ENCODE measurements around the gene CLEC9A.

The CLEC9A gene

DNA sequence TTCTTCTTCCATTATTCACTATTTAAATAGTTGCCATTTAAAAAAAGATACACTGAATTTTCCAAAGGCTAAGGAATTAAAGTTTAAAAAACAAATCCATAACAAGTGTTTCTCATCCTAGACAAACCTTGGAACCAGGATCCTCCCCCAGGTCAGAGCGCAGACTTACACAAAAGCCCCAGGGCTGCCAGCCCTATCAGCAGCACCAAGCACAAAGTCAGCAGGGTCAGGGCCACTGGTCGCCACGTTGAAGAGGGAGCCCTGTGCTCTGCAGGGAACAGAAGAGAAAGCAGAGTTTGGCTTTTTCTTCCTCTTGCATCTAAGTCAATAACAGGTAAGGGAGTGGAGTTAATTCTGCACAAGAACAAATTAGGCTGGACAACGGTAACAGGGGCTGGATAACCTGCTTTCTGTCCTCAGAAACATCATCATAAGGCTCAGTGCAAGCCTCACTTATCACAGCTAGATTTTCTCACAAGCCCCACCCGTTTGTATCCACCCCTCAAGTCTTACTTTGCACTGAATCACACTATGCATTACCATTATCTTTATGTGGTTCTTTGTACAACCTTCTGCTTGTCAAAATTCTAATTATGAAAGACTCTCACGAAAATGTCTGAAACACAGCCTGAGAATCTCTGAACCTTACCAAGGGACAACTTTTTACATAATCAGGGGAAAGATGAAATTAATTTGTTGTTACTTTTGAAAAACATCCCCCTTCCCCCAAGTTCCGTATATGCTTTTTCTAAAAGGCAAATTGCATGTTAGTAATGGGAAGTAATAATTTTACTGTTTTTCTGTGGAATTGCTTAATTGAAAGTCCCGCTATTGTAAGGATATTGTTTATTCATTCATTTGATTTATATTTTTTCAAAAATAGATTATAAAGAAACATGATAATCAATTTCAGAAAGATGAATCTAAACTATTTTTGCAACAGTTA, 58.7 kb downstream of the CLEC9A start (continued):
- TF ChIP-seq, protein P1, sequence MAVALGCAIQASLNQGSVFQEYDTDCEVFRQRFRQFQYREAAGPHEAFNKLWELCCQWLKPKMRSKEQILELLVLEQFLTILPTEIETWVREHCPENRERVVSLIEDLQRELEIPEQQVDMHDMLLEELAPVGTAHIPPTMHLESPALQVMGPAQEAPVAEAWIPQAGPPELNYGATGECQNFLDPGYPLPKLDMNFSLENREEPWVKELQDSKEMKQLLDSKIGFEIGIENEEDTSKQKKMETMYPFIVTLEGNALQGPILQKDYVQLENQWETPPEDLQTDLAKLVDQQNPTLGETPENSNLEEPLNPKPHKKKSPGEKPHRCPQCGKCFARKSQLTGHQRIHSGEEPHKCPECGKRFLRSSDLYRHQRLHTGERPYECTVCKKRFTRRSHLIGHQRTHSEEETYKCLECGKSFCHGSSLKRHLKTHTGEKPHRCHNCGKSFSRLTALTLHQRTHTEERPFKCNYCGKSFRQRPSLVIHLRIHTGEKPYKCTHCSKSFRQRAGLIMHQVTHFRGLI (tag by site-specific recombination; IDR thresholded peaks at IDR 0.05): no peak
- TF ChIP-seq ZNF140 (tag by site-specific recombination; IDR thresholded peaks at IDR 0.05) (no peak), ZNF658 (tag by site-specific recombination; IDR thresholded peaks at IDR 0.05) (no peak)
- TF ChIP-seq, protein P2, sequence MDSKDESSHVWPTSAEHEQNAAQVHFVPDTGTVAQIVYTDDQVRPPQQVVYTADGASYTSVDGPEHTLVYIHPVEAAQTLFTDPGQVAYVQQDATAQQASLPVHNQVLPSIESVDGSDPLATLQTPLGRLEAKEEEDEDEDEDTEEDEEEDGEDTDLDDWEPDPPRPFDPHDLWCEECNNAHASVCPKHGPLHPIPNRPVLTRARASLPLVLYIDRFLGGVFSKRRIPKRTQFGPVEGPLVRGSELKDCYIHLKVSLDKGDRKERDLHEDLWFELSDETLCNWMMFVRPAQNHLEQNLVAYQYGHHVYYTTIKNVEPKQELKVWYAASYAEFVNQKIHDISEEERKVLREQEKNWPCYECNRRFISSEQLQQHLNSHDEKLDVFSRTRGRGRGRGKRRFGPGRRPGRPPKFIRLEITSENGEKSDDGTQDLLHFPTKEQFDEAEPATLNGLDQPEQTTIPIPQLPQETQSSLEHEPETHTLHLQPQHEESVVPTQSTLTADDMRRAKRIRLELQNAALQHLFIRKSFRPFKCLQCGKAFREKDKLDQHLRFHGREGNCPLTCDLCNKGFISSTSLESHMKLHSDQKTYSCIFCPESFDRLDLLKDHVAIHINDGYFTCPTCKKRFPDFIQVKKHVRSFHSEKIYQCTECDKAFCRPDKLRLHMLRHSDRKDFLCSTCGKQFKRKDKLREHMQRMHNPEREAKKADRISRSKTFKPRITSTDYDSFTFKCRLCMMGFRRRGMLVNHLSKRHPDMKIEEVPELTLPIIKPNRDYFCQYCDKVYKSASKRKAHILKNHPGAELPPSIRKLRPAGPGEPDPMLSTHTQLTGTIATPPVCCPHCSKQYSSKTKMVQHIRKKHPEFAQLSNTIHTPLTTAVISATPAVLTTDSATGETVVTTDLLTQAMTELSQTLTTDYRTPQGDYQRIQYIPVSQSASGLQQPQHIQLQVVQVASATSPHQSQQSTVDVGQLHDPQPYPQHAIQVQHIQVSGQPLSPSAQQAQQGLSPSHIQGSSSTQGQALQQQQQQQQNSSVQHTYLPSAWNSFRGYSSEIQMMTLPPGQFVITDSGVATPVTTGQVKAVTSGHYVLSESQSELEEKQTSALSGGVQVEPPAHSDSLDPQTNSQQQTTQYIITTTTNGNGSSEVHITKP (tag by site-specific recombination; IDR thresholded peaks at IDR 0.05): no peak

DNA sequence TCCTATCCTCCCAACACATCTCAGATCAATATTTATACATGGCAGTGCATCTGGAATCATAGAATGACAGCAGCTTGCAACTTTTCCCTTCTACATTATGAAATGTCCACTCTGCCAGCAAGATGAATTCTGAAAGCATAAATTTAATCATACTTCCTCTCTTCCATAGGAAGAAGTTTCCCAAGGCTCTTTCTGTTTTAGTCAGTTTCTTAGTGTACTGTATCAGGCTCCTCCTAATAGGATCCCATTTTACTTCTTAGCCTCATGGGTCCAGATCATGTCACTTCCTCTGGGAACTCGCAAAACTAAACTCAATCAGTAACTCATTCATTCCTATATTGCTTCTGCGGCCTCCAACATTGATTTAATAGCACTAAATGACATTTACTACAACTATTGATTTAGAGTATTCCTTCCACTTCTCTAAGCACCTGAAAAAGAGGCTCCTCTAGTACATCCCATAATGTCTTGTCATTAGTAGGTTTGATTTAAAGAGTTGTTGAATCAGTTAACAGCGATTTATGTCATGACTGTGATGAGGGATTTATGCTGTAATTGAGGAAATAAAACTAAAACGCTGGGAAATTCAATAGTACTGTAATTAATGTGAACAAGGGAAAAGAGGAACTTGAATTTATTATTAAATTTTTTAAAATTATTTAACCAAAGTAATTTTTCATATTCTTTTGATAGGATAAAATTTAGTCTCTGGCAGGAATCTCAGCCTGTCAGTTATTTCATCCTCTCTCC, 64.3 kb downstream of the CLEC9A start:
- Histone ChIP-seq H3K27ac (ENCODE audit: extremely low read depth, low read depth, low read length) (no peak overlapping the region), H3K9me3 (ENCODE audit: control insufficient read depth, insufficient read depth, low read depth, low read length) (no peaks in the 10 kb centered on the region), H3K4me3 (ENCODE audit: low read depth, low read length) (no peak overlapping the region), H3K4me1 (ENCODE audit: control insufficient read depth, insufficient read depth, low read length) (no peaks in the 10 kb centered on the region), H3K36me3 (ENCODE audit: control insufficient read depth in 2 of 2, insufficient read depth in 1 of 2, low read length in 2 of 2) (no peaks in the 10 kb centered on the region)
- ChIA-PET CTCF (interaction anchor here (0.6 to 1.1 kb wide), 2 partner anchors 45 to 54 kb away, joined by 3 to 4 read pairs; no protein-coding TSS in a partner anchor), POLR2A (no interaction called here)
- TF ChIP-seq ZNF155 (tag by site-specific recombination; IDR thresholded peaks at IDR 0.05): no peak
- TF ChIP-seq ZNF292 (tag by site-specific recombination; IDR thresholded peaks at IDR 0.05; ENCODE audit: borderline replicate concordance, low read depth): no peak
- no peak for TF ChIP-seq ZNF510 (tag by site-specific recombination; IDR thresholded peaks at IDR 0.05; ENCODE audit: insufficient replicate concordance)
- TF ChIP-seq ZNF23 (tag by site-specific recombination; IDR thresholded peaks at IDR 0.05; ENCODE audit: borderline replicate concordance): no peak
- TF ChIP-seq ZNF555 (tag by site-specific recombination; conservative IDR thresholded peaks at IDR 0.05): no peak
- TF ChIP-seq ZNF747 (tag by site-specific recombination; IDR thresholded peaks at IDR 0.05): no peak
- no peak for TF ChIP-seq ZFP41 (tag by site-specific recombination; IDR thresholded peaks at IDR 0.05; ENCODE audit: borderline replicate concordance)
- TF ChIP-seq ZBTB21 (tag by site-specific recombination; IDR thresholded peaks at IDR 0.05): no peak
- no peak for TF ChIP-seq MYNN (tag by site-specific recombination; IDR thresholded peaks at IDR 0.05; ENCODE audit: borderline replicate concordance)
- TF ChIP-seq ZNF239 (tag by site-specific recombination; IDR thresholded peaks at IDR 0.05): no peak
- TF ChIP-seq ZNF169 (tag by site-specific recombination; IDR thresholded peaks at IDR 0.05): no peak
- TF ChIP-seq, protein P3, sequence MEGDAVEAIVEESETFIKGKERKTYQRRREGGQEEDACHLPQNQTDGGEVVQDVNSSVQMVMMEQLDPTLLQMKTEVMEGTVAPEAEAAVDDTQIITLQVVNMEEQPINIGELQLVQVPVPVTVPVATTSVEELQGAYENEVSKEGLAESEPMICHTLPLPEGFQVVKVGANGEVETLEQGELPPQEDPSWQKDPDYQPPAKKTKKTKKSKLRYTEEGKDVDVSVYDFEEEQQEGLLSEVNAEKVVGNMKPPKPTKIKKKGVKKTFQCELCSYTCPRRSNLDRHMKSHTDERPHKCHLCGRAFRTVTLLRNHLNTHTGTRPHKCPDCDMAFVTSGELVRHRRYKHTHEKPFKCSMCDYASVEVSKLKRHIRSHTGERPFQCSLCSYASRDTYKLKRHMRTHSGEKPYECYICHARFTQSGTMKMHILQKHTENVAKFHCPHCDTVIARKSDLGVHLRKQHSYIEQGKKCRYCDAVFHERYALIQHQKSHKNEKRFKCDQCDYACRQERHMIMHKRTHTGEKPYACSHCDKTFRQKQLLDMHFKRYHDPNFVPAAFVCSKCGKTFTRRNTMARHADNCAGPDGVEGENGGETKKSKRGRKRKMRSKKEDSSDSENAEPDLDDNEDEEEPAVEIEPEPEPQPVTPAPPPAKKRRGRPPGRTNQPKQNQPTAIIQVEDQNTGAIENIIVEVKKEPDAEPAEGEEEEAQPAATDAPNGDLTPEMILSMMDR (tag by site-specific recombination; IDR thresholded peaks at IDR 0.05): no peak
- TF ChIP-seq, protein P4, sequence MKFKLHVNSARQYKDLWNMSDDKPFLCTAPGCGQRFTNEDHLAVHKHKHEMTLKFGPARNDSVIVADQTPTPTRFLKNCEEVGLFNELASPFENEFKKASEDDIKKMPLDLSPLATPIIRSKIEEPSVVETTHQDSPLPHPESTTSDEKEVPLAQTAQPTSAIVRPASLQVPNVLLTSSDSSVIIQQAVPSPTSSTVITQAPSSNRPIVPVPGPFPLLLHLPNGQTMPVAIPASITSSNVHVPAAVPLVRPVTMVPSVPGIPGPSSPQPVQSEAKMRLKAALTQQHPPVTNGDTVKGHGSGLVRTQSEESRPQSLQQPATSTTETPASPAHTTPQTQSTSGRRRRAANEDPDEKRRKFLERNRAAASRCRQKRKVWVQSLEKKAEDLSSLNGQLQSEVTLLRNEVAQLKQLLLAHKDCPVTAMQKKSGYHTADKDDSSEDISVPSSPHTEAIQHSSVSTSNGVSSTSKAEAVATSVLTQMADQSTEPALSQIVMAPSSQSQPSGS (tag by site-specific recombination; IDR thresholded peaks at IDR 0.05; ENCODE audit: low read depth): no peak
- no peak for TF ChIP-seq BCL11A (tag by site-specific recombination; IDR thresholded peaks at IDR 0.05; ENCODE audit: low read depth)
- TF ChIP-seq ZNF350 (tag by site-specific recombination; IDR thresholded peaks at IDR 0.05): no peak
- TF ChIP-seq ZNF660 (tag by site-specific recombination; IDR thresholded peaks at IDR 0.05): no peak
- TF ChIP-seq HOXD13 (CRISPR knock-in tag; IDR thresholded peaks at IDR 0.05; ENCODE audit: borderline replicate concordance): no peak
- TF ChIP-seq REPIN1 (tag by site-specific recombination; IDR thresholded peaks at IDR 0.05; ENCODE audit: low read depth): no peak
- TF ChIP-seq ZNF202 (tag by site-specific recombination; IDR thresholded peaks at IDR 0.05; ENCODE audit: borderline replicate concordance): no peak

Data from HEK293 (cell line).